ENCODE results near the gene TXN2.

The TXN2 gene, protein sequence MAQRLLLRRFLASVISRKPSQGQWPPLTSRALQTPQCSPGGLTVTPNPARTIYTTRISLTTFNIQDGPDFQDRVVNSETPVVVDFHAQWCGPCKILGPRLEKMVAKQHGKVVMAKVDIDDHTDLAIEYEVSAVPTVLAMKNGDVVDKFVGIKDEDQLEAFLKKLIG

DNA sequence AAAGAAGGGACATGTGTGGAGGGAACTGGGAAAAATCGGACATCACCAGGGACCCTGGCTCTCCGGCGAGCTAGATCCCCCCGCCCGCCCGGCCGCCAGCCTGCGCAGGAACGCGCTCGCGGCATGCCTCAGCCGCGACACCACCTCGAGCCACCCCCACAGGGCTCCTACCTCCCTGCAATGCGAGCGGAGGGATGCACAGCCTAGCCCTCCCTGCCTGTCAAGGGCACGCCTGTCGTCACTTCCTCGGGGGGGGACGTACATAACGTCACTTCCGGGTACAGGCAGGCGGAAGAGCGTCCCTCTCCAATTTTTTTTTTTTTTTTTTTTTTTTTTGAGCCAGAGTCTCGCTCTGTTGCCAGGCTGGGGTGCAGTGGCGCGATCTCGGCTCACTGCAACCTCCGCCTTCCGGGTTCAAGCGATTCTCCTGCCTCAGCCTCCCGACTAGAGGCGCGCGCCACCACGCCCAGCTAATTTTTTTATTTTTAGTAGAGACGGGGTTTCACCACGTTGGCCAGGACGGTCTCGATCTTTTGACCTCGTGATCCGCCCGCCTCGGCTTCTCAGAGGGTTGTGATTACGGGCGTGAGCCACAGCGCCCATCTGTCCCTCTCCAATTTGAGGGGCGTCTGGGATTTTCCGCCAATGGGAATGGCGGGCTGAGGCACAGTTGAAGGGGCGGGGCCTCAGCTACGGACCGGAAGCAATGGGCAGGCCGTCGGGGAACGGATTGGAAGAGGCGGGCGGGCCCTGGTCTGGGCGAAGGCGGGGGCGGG lies at the start of gene TXN2:
TSS of gene TXN2 (minus strand) at position 248 of the 776 bp plus-strand sequence. CDS start 803 bp downstream, outside the sequence.
- DNase-seq, result peak; percentile 86 to 87

DNA sequence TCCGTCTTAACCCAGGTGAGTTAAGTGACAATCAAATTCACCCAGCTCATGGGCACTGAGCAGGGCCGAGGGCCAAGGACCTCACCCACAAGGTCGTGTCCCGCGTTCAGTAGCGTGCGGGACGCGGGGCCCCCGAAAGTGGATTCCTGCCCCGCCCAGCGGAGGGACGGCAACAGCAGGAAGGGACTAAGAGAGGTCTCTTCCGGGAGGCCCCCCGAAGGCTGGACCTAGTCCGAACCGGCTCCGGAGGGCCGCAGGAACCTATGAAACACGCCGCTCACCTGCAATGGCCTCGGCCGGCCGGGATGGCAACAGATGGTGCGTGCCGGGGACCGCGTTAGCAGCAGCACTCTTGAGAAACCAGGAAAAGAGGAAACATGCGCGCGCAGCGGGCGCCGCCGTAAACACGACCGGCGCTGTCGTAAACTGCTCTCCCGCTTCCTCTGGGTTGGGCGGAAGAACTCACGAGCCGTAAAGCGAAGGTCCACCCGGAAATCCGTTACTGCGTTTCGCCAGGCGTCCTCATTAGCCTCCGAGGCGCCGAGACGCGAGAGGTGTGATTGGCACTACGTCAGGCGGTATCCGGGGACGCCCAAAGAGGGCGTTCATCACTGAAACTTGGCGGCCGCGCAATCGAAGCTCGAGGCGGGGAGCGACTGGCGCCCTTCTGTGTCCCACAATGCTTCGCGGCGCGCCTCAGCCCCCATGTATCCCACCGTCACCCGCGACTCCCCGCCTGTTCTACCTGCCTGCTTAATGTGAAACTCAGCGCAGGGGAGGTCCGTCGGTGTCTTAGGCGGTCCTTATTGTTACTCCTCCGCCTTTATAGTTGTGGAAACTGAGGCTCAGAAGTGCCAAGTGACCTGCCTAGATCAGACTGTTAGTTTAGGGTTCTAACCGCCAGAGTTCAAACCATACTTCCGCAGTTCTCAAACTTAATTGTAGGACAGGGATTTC lies 47.6 kb upstream of the TXN2 start, which contains the start of gene EIF3D:
TSS of gene EIF3D (minus strand) at position 372 of the 957 bp plus-strand sequence. CDS start 3,045 bp downstream, outside the sequence.
- DNase-seq, result peak; percentile 99

DNA sequence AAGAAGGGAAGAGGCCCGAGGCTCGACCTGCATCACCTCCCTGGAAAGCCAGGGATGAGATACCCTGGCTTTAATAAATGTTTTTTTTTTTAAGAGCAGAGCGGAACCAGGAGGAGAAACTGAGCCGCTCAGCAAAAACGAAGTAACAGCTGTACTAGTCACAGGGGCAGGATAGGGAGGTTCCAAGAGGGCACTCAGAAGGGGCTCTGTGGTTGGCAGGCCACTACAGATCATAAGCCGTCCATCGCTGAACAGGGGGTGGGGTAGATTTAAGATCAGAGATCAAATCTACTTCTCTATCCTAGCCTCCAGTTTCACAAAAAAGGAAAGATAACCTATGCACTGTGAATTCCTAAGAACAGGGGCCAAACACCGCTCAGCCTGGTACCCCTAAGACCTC lies 46.9 kb upstream of the TXN2 start:
- no peak for DNase-seq

DNA sequence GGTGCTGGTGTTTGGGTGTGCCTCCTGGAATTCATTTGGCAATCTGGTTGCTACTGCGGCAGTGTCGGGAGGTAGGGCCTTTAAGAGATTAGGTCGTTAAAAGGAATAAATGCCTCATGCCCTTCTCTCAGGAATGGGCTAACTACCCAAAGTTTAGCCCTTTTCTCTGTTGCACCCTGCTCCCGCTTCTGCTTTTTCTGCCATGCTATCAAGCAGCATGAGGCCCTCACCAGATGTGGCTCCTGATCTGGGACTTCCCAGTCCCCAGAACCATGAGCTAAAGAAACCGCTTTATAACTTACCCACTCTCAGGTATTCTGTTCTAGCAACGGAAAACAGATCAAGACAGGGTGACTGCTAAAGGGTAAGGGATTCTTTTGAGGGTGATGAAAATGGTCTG lies 41.2 kb upstream of the TXN2 start:
- DNase-seq, result no peak

DNA sequence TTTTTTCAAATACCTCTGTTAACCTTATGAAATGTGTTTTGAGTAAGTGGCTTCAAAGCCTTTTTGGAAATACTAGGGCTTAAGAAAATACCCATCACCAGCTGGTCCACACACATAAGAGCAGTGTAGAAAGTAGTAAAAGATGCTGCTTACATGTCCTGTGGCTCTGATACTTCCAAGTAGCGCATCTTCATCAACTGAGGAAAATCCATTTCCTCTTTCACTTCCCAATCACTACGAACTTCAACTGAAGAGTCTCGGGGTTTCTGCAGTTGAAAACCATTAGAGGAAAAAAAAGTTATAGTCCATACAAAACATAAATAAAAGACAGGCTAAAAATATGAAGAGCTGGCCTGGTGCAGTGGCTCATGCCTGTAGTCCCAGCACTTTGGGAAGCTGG lies 39.0 kb upstream of the TXN2 start:
- DNase-seq, result no peak

DNA sequence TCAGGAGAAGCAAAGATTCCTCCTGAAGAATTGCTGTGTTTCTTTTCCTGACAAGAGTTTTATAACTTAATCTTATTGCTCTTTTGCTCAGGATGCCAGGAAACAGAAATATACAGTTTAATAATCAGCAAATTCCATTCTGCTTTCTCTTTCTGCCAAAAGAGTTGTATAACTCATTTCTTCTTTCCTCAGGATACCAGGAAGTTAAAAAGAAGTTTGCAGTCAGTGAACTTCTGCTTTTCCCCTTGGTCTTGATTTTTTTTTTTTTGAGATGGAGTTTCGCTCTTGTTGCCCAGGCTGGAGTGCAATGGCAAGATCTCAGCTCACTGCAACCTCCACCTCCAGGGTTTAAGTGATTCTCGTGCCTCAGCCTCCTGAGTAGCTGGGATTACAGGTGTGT lies 38.5 kb upstream of the TXN2 start:
- DNase-seq, result peak; percentile 40 to 43

DNA sequence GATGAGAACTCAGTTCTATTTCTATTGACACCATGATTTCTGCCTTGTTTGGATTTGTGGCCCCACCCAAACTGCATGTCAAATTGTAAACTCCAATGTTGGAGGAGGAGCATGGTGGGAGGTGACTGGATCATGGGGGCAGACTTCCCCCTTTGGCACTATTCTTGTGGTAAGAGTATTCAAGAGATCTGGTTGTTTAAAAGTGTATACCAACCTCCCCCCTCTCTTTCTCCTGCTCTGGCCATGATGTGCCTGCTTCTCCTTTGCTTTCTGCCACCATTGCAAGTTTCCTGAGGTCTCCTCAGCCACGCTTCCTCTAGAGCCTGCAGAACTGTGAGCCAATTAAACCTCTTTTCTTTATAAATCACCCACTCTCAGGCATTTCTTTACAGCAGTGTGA lies 33.3 kb upstream of the TXN2 start:
- DNase-seq, result no peak

DNA sequence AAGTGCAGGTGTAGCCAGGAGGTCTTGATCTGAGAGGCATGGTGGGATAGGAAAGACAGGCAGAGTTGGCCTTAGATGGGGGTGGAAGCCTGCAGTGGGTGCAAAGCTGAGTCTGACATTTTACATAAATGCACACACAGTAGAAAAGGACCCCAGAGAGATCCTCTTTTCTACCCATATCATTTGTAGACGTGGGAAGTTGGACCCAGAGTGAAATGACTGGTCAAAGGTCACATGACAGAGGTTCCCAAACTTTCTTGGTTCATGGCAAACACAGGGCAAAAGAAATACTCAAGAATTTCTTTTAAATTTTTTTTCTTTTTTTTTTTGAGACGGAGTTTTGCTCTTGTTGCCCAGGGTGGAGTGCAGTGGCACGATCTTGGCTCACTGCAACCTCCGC lies 31.6 kb upstream of the TXN2 start:
- DNase-seq, result no peak

DNA sequence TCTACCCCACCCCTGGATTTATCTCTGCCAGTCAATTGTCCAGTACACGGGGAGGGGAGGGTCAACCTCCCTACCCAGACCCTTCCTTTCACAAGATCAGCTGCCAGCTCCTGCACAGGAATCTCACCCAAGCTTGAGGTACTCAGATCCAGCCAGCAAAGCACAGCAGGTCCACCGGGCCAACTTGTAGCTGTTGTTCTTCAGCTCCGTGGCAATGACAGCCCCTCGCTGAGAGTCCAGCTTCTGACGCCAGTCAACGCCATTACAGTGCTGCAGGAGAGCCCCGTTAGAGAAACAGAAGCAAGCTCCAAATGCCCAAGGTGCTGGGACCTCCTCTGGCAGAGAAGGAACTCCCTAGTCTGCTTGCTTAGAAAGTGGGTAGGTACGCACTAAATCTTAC lies 30.9 kb upstream of the TXN2 start:
- no peak for DNase-seq

DNA sequence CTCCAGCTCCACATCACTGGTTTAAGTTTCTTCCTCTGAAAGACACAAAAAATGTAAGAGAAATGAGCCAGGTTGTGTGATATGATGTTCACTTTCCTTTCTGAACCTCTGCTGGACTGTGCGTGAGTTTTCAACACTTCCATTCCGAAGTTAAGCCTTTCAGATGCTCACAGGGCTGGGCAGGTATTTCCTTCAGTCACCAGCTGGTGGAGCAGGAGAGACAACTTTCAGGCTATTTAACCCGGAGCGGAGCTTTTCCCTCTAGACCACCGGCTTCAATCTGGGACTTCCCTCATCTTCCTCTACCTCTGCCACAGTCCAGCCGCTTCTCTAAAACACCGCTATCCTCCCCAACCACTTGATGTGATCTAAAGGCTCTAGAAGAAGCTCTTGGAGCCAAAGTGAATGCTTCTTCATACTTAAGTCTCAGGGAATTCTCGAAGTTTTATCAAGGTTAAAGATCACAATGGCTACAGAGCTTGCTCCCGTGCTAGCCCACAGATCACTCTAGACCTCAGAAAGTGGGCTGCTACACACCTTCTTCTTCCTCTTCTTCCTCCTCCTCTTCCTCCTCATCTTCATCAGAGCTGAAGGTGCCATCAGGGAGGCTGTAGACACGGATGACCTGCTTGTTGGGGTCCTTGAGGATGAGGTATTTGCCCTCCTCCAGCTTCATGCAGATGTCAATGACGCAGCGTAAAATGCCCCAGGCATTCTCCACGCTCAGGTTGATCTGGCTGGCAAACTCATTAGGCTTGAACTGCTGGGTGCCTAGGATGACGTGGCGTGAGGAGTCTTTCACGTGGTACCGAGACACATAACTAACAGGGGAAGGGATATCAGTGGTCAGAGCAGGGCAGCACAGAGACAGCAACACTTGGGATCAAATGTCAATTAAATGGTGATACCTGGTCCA lies 29.8 kb upstream of the TXN2 start:
- DNase-seq, result peak; percentile 14 to 37

DNA sequence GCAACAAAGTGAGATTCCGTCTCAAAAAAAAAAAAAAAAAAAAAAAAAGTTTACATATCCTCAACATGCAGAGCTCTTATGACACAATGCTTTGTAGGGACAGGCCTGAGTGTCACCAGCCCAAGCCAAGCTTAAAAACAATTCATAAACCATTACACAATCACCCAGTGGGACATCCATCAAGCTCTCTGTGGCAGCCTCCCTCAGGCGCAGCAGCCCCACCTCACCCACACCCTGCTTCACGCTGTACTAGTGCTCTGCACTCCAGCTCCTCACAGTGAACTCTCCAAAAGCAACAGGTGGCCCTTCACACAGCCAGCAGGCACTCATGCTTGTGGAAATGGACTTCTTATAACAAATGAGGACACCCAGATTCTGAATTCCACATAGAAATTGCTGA lies 28.9 kb upstream of the TXN2 start:
- no peak for DNase-seq

DNA sequence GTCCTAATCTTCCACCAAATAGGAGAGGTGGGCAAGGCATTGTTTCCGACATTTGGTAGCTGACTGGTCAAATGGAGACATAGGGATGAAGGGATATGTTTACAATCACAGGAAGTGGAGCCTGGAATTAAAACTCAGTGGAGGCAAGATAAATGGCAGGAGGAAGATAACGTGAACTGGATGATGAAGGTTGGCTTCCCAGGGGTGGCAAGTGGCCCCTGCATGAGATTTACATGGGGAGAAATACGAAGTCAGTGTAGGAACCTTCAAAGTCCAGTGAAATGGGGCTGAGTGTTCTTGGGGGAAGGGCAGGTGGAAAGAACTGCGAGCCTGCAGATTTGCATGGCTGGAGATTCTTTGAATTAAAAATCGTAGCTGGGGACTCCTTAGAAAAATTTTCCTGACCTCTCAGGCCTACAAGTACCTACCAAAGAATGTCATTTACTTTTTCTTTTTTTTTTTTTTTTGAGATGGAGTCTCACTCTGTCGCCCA lies 26.1 kb upstream of the TXN2 start:
- DNase-seq, result no peak

DNA sequence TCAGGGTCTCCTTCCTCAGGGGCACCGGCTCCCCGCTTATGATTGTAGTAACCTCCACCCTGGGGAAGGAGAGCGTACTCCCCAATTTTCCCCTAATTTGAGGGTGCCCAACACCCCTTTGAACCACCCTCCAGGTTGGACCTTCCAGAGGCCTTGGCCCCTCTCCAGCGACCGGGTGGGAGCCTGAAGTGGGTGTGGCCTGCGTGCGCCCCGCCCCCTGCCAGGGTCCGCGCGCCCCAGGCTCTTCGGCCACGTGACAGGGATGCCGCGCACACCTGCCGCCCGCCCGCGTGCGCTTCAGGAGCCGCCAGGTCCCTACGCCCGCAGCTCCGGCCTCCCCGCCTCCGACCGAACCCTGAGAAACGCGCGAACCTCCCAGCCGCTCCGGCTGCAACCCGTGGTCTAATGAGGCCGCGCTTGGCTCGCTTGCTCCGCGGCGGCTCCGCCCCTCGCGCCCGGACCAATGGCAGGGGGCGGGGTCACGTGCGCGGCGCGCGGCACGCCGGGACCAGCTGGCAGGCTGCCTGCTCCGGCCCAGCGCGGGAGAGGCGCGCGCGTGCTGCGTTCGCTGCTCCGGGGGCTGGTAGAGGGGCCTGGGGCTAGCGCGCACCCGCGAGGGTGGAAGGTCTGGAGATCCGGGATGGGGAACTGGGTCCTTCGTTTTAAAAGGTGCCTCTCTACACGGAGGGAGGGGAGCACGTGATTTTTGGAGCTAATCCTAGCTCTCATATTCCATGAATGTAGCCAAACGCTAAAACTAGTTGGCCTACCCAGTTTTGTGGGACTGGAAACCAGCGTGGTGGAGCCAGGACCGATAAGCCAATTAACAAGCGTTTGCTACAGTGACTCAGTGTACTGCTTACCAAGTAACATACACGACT lies 25.4 kb upstream of the TXN2 start, which contains the start of gene FOXRED2:
TSS of gene FOXRED2 (minus strand) at position 404 of the 881 bp plus-strand sequence. CDS start 618 bp downstream, outside the sequence.
- DNase-seq, result peak; percentile 57 to 74

DNA sequence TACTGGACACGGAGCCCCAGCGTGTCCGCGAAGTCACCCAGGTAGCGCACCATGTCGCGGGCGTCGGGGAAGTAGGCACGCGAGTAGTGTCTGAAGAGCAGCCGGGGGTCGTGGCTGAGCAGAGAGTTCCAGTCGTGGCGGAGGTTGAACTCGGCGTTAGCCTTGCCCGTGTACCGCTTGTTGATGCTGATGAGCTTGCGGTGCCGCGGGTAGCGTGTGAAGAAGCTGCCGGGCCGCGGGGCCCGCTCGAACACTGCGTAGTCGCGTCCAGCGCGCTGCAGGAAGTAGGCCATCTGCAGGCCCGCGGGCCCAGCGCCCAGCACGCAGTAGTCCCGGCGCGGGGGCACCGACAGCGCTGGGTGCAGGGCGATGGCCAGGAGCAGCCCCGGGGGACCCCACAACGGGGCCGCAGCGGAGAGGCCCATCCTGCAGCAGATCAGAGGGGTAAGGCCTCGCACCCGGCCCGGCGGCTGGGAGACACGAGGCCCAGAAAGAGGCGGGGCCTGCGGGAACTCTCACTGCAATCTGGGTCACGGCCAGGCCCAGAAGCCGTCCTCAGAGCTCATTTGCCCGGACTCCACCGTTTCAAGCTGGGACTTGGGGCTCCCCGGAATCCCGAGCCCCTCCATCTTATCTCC lies 24.7 kb upstream of the TXN2 start:
- no peak for DNase-seq

DNA sequence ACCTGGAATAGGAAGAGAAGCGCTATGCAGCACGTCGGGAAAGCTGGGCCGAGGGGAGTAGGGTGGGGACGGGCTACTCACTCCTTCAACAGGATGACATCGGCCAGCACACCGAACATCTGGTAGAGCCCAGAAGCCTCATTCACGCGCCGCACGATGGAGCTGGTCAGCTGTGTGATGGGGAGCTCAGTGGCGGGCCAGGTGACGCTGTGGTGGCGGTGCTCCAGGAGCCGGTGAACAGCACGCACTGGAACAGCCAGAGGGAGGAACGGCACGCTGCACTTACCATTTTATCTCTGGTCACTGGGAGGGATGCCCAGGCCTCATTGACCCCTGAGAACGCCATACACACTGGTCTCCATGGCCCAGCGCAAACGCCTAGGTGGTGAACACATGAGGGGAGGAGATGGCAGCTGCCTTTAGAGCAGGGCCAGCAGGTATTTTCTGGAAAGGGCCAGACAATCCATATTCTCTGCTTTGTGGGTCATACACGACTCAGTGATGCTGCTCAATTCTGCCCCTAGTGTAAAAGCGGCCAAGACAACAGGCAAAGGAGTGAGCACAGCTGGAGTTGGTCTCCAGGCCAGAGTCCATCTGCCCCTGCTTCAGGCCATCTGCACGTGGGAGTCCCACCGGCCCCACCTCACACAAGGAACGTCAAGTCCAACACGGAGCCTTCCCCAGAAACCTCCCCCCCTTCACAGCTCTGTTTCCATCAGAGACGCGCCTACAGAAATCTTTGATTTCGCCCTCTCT lies 16.6 kb upstream of the TXN2 start:
- no peak for DNase-seq

DNA sequence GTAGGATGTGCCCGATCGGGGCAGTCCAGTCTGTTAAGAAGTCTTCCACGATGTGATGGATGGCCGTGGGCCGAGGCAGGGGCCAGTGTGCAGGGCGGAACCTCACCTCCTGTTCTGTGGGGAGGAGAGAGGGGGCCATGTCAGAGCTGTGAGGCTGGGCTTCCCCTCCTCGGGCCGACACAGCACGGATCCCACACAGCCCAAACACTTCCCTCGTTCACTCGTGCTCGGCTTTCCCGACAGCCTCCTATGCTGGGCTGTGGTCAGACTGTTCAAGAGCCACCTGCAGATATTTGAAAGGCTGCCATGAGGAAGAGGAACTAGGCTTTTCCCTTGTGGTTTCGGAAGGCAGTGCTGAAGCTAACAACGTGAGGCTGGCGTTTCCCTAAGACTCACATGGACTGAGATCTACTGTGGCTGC lies 12.3 kb upstream of the TXN2 start:
- peak; percentile 93 to 96 for DNase-seq

DNA sequence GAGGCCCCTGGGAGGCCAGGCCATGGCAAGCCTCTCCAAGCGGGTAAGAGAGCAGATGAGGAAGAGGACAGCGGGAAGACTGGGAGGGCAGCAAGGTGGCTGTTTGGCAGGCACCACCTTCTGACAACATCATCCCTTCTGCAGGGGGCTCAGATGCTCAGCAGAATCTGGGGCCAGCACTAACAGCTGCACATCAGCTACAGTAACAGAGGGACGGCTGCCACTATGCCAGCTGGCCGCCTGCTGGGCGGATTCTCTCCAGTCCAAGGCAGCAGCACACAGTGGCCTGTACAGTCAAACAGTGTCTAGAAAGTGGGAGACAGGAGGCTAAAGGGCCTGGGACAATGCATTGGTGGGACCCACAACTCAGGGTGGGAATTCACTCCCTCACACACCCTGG lies 10.7 kb upstream of the TXN2 start:
- DNase-seq, result no peak

DNA sequence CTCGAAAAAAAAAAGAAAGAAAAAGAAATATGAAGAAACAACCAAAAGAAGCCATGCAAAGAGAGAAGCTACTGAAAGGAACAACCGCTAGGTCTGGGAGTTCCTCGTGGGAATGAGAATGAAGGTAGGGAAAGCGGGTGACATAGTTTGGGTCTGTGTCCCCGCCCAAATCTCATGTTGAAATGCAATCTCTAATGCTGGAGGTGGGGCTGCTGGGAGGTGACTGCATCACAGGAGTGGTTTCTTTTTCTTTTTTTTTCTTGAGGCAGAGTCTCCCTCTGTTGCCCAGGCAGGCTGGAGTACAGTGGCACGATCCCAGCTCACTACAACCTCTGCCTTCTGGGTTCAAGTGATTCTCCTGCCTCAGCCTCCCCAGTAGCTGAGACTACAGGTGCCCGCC lies 9.7 kb upstream of the TXN2 start:
- DNase-seq, result no peak

DNA sequence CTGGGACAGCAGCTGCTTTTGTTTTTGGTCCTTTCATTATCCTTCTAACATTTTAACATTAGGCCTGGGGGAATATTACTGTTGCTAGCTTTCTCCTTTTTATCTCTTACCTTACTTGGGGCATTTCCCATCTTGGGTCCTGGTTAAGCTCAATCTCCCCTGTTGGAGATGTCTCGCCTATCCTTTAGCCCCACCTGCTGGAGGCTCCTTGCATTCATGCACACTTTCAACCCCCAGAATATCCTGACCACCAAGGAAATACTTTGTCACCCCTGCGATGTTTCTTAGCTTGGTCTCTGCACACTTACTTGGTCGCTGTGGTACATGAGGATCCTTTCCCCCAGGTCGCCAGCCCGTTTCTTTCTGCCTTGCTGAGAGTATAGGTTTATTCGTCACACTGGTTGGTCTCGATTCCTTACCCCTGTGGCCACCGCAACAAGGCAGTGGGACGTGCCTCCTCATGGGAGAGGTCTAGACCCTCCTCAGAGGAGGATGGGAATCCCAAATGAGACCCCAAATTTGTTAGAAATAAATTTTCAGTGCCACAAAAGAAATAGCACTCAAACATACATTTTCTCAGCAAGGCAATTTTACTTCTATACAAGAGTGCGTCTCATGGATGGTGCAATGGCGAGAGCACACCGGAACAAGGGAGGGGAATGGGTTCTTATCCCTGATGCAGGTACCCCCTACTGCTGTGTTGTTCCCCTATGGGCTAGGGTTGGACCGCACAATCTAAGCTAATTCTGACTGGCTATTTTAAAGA lies 5.4 kb upstream of the TXN2 start:
- peak; percentile 29 to 38 for DNase-seq
